AG09319 (cell line): ENCODE data around the gene IL1RAPL2.

Source experiments
- DNase-seq: peaks from one replicate; pipeline ENCODE4 v3.0.0-alpha.2; 2010; ENCODE audit warnings: low read depth; ENCODE audit errors: extremely low read depth
- TF ChIP-seq, protein P1 (sequence below): IDR thresholded peaks from 2 replicates; pipeline ENCODE4 v1.5.1; 2011; ENCODE audit warnings: low read depth, mild to moderate bottlenecking, inconsistent platforms, low read length, moderate library complexity

IL1RAPL2 gene

DNA sequence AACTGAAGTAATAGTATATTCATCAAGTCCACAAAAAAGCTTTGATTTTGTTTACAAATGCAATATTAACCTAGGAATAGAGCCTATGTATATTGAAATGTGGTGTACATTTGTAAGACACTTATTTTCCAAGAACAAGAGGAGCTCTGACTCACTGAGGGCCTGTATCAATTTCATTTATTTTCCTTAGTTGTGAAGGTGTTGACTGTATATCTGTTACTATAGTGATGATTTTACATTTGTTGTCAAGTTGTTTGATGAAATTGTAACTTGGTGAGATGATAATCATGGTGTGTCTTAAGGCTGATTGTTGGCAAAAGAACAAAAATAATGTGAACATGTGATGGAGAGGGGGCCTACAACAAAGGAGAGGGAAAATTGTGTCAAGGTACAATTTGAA, 929.4 kb downstream of the IL1RAPL2 start:
- TF ChIP-seq, protein P1, sequence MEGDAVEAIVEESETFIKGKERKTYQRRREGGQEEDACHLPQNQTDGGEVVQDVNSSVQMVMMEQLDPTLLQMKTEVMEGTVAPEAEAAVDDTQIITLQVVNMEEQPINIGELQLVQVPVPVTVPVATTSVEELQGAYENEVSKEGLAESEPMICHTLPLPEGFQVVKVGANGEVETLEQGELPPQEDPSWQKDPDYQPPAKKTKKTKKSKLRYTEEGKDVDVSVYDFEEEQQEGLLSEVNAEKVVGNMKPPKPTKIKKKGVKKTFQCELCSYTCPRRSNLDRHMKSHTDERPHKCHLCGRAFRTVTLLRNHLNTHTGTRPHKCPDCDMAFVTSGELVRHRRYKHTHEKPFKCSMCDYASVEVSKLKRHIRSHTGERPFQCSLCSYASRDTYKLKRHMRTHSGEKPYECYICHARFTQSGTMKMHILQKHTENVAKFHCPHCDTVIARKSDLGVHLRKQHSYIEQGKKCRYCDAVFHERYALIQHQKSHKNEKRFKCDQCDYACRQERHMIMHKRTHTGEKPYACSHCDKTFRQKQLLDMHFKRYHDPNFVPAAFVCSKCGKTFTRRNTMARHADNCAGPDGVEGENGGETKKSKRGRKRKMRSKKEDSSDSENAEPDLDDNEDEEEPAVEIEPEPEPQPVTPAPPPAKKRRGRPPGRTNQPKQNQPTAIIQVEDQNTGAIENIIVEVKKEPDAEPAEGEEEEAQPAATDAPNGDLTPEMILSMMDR: no peak
- no peak for DNase-seq

DNA sequence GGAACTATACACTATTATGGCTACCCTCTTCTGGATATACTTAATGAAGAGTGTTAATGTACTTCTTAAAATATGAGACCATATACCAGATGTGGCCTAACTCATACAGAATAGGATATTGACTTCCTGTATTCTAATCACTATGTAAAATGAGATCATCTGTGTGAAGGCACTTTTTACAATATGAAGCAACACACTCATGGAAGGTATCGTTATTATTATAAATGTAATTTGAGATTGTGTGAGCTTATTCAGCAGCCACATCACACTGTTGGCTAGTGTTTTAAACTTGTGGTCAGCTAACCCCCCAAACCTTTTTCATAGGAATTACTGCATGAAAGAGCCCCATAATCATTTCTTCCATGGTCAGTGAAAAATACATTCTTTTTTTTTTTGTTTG, 936.3 kb downstream of the IL1RAPL2 start:
- TF ChIP-seq, protein P1: no peak
- no peak for DNase-seq

DNA sequence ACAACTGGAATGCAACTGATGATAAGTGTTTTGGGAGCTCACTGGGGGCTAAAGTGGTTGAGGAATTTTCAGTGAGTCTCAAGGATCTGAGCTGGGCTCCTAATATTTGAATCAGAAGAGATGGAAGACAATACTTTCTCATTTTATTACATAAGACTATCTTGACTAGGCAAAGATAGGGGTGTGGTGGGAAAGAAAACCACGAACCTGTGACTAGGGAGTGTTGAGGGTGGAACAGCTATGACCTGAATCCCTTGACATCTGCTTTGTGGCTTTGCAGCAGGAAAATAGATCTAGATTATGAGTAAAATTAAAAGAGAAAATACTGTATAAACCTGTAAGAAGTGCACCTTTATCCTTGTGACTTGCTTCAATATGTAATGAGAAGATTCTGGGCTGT, 949.6 kb downstream of the IL1RAPL2 start:
- TF ChIP-seq, protein P1: no peak
- no peak for DNase-seq

DNA sequence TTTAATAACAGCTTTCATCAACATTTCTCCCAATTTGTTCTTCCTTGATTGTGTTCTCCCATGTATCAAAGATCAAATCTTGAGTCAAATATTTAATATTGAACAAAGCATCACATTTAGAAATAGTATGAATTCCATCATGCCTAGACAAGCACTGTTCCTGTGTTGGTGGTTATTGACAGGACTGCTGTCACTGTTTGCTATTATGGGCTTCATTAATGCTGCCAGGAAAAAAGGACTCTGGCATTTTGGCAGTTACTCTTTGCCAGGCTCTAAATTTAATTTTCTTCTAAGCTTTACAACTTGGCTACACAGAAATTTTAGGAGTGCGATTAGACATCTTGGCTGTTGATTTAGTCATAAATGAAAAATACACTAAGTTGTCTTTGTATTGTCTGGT, 960.4 kb downstream of the IL1RAPL2 start:
- TF ChIP-seq, protein P1: no peak
- no peak for DNase-seq

DNA sequence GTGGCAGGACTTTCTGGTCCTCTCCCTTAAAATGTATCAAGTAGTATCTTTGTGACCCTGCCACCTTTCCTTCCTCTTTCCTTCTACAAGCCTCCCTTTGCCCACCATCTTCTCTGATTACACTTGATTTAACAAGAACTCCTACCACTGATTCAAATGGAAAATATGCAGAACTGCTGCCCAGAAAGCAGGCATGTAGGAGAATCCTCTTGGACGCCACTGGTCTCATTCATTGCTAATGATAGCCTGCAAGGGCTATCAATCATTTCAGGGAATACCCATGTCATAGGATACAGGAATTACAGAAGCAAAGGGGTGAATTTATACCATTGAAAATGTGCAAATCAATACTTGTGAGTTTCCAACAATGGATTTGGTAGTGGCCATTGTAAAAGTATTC, 961.8 kb downstream of the IL1RAPL2 start:
- TF ChIP-seq, protein P1: no peak
- no peak for DNase-seq

DNA sequence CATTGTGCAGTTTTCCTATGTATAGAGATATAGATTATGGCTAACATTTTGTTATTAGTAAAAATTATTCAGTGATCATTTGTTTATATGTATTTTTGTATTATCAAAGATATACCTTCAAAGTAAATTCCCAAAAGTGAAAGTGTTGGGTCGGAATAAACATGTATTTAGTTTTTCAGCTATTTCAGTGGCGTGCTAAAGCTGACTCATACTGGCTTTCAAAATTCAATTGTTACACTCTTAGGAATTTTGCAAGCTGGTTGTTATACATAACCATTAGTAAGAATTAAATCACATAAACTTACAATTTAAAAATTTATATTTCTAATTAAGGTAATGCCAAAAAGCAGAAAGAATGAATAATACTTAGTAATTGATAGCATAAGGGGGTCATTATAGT, 968.0 kb downstream of the IL1RAPL2 start:
- DNase-seq: no peak
- TF ChIP-seq, protein P1: no peak

DNA sequence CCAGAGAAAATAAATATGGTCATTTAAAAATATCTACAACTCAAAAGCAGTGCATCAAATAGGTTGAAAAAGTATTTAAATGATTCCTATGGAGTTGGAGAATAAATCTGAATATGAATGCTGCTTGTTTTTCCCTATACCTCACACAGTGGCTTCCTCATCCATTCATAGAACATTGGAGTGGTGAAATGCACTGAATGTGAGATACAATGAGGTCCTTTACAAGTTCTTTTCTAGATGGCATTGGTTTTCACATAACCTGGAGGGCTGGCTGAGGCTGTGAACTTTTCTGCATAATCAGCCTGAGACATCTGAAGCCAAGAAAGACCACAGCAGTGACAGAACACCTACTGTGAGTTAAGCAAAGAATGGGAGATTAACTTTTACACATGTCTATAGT, 977.3 kb downstream of the IL1RAPL2 start:
- DNase-seq: no peak
- TF ChIP-seq, protein P1: no peak
